ENCODE measurements around the gene SPOP.

- TF ChIP-seq, protein P1, sequence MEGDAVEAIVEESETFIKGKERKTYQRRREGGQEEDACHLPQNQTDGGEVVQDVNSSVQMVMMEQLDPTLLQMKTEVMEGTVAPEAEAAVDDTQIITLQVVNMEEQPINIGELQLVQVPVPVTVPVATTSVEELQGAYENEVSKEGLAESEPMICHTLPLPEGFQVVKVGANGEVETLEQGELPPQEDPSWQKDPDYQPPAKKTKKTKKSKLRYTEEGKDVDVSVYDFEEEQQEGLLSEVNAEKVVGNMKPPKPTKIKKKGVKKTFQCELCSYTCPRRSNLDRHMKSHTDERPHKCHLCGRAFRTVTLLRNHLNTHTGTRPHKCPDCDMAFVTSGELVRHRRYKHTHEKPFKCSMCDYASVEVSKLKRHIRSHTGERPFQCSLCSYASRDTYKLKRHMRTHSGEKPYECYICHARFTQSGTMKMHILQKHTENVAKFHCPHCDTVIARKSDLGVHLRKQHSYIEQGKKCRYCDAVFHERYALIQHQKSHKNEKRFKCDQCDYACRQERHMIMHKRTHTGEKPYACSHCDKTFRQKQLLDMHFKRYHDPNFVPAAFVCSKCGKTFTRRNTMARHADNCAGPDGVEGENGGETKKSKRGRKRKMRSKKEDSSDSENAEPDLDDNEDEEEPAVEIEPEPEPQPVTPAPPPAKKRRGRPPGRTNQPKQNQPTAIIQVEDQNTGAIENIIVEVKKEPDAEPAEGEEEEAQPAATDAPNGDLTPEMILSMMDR (conservative IDR thresholded peaks at IDR 0.05; ENCODE audit: low read depth, low read length): no peak
- TF ChIP-seq POLR2A (IDR thresholded peaks at IDR 0.05; ENCODE audit: low read depth, low read length) (no peak), USF2 (IDR thresholded peaks at IDR 0.05; ENCODE audit: low read depth, low read length) (no peak), MAFK (IDR thresholded peaks at IDR 0.05; ENCODE audit: low read depth, low read length) (no peak)
These were observed 59.8 kb downstream of the SPOP start for GRCh38 chr17:49618028-49618611.
